Caco-2 (cell line): ENCODE results near the gene SOBP. TPM values are rescaled to one million over a fixed set of nuclear protein-coding genes. Genes with fewer than 3 reads are reported as not detected.

Source experiments
- BruUV-seq: library from RNA; stranded (reverse); fragments of 400-500 nt; replicated peaks from 2 replicates; lab custom pipeline; 2021; lab: Mats Ljungman, UMichigan
- CTCF ChIA-PET: fragments of 300-600 bp; sonication (Branson Sonifier 250); formaldehyde crosslinking; loops from one replicate; lab custom pipeline; 2022; ENCODE audit warnings: antibody characterized with exemption; lab: Charles Lee
- POLR2A ChIA-PET: fragments of 300-600 bp; sonication (Branson Sonifier 250); formaldehyde crosslinking; loops from one replicate; lab custom pipeline; 2022; ENCODE audit warnings: antibody characterized with exemption; lab: Charles Lee
- DNase-seq, 2 experiments: peaks; one replicate each; pipeline versions ENCODE4 v3.0.0 to v3.0.0-alpha.2; 2020 to 2022
- H3K27me3 ChIP-seq: replicated peaks from 2 replicates; pipeline ENCODE4 v1.6.0; 2011; ENCODE audit warnings: low read length; ENCODE audit not compliant: control insufficient read depth, insufficient read depth
- H3K36me3 ChIP-seq: 2 replicates; pipeline ENCODE4 v1.5.1; 2011; ENCODE audit warnings: low read length; ENCODE audit not compliant: control insufficient read depth, insufficient read depth
- H3K4me1 ChIP-seq: fragments of 250-450 bp; sonication (Bioruptor Pico); 2 replicates; pipeline ENCODE4 v1.5.1; 2020; ENCODE audit warnings: mild to moderate bottlenecking
- H3K4me3 ChIP-seq: 2 replicates; pipeline ENCODE4 v1.5.1; 2011; ENCODE audit warnings: low read depth, mild to moderate bottlenecking, control low read depth, low read length
- H3K9me3 ChIP-seq: fragments of 250-450 bp; sonication (Bioruptor Pico); 2 replicates; pipeline ENCODE4 v1.5.1; 2020; ENCODE audit warnings: mild to moderate bottlenecking, moderate library complexity
- H3K27ac Mint-ChIP-seq: one replicate; pipeline ENCODE4 v1.8.0; 2022; ENCODE audit warnings: mixed read lengths; ENCODE audit not compliant: unreplicated experiment
- H3K27me3 Mint-ChIP-seq: one replicate; pipeline ENCODE4 v1.8.0; 2022; ENCODE audit warnings: mixed read lengths; ENCODE audit not compliant: insufficient read depth, unreplicated experiment
- H3K36me3 Mint-ChIP-seq: one replicate; pipeline ENCODE4 v1.8.0; 2022; ENCODE audit warnings: mild to moderate bottlenecking, mixed read lengths; ENCODE audit not compliant: insufficient read depth, unreplicated experiment
- H3K4me1 Mint-ChIP-seq: one replicate; pipeline ENCODE4 v1.8.0; 2022; ENCODE audit warnings: low read depth, mixed read lengths; ENCODE audit not compliant: unreplicated experiment
- H3K4me3 Mint-ChIP-seq: one replicate; pipeline ENCODE4 v1.8.0; 2022; ENCODE audit warnings: mild to moderate bottlenecking, moderate library complexity, mixed read lengths; ENCODE audit not compliant: unreplicated experiment
- H3K9me3 Mint-ChIP-seq: one replicate; pipeline ENCODE4 v1.8.0; 2022; ENCODE audit warnings: mixed read lengths; ENCODE audit not compliant: unreplicated experiment
- CTCF ChIP-seq, 2 experiments: fragments of 200-600 bp in 1 of 2; IDR thresholded peaks; 1 replicate in 1 of 2; 2 replicates in 1 of 2; pipeline versions ENCODE4 v1.5.1 to v1.8.0; 2011 to 2022; ENCODE audit warnings: antibody characterized with exemption in 1 of 2, control low read depth in 1 of 2, inconsistent platforms in 1 of 2, low read depth in 1 of 2, low read length in 1 of 2, mild to moderate bottlenecking in 1 of 2, moderate library complexity in 1 of 2; ENCODE audit not compliant: insufficient read depth in 1 of 2, severe bottlenecking in 1 of 2, unreplicated experiment in 1 of 2
- intact Hi-C: fragments of 100-400 bp; cut with micrococcal nuclease; formaldehyde crosslinking; loops from one replicate; pipeline ENCODE4 v1.10.0; 2022; ENCODE audit not compliant: unreplicated experiment
- total RNA-seq: library from RNA; stranded (reverse); gene quantifications from 2 replicates; pipeline ENCODE4 v1.2.3, GENCODE V29; 2022

SOBP gene
- total RNA-seq, 1 experiment from 2014 or later: not detected

DNA sequence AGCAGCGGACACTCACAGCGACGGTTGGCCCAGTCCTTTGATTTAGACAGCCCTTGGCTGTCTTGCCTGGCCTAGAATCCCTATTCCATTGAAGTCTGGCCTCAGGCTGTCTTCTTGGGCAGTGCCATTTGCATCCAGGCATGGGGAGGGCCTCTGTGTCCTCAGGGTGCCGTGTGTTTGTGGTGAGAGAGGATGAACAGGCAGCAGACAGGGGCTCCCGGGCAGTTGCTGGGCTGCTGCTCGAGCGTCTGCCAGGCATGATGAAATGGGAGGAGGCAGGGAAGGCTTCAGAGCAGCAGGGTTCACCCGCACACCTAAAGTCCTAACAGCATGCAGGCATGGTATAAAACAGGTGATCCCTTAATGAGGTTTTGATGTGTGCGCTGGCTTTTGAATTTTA is 126.9 kb downstream of the SOBP start:
- Histone ChIP-seq H3K4me3 (no peak overlapping the region), H3K36me3 (no peaks in the 10 kb centered on the region), H3K9me3 (no peaks in the 10 kb centered on the region), H3K4me1 (no peaks in the 10 kb centered on the region), H3K27me3 (no peaks in the 10 kb centered on the region; the same call in 1 of the 2 replicates)
- BruUV-seq: no TSS peak
- CTCF ChIA-PET: no interaction called here
- Mint-ChIP-seq H3K4me3 (no peak overlapping the region), H3K27ac (no peak overlapping the region), H3K9me3 (no peaks in the 10 kb centered on the region), H3K4me1 (no peaks in the 10 kb centered on the region), H3K36me3 (no peaks in the 10 kb centered on the region), H3K27me3 (no peaks in the 10 kb centered on the region)
- no peak for TF ChIP-seq CTCF (IDR thresholded peaks at IDR 0.05; ENCODE audit: insufficient read depth in 1 of 2, low read depth in 1 of 2, low read length in 1 of 2, severe bottlenecking in 1 of 2, unreplicated experiment in 1 of 2)
- POLR2A ChIA-PET: no interaction called here
- DNase-seq: no peak
- intact Hi-C loops: no loop called here

- intact Hi-C loops: no loop called here
- no peaks in the 10 kb centered on the region for H3K36me3 ChIP-seq
- H3K36me3 Mint-ChIP-seq: no peaks in the 10 kb centered on the region
- H3K27ac Mint-ChIP-seq: no peak overlapping the region
- H3K27me3 Mint-ChIP-seq: no peaks in the 10 kb centered on the region
- H3K27me3 ChIP-seq: no peaks in the 10 kb centered on the region; the same call in 1 of the 2 replicates
- POLR2A ChIA-PET: no interaction called here
- no peaks in the 10 kb centered on the region for H3K4me1 ChIP-seq
- no peak for DNase-seq
- H3K4me3 ChIP-seq: no peak overlapping the region
- no peak overlapping the region for H3K4me3 Mint-ChIP-seq
- BruUV-seq: no TSS peak
- no peaks in the 10 kb centered on the region for H3K4me1 Mint-ChIP-seq
- TF ChIP-seq CTCF (IDR thresholded peaks at IDR 0.05; ENCODE audit: insufficient read depth in 1 of 2, low read depth in 1 of 2, low read length in 1 of 2, severe bottlenecking in 1 of 2, unreplicated experiment in 1 of 2): no peak
- no peaks in the 10 kb centered on the region for H3K9me3 ChIP-seq
- H3K9me3 Mint-ChIP-seq: no peaks in the 10 kb centered on the region
- CTCF ChIA-PET: interaction anchor here (0.6 kb wide), 1 partner anchor 157 kb away, joined by 5 read pairs; no protein-coding TSS in a partner anchor
Observed at GRCh38 chr6:107617341-107617932, 127.5 kb downstream of the SOBP start.

- Mint-ChIP-seq H3K36me3 (no peaks in the 10 kb centered on the region), H3K4me3 (no peak overlapping the region)
- intact Hi-C loops: no loop called here
Observed at GRCh38 chr6:107618672-107619071, 128.8 kb downstream of the SOBP start.

More at GRCh38 chr6:107618672-107619071, 128.8 kb downstream of the SOBP start:
- CTCF ChIA-PET: no interaction called here
- no TSS peak for BruUV-seq
- Histone ChIP-seq H3K4me3 (no peak overlapping the region), H3K9me3 (no peaks in the 10 kb centered on the region), H3K36me3 (no peaks in the 10 kb centered on the region), H3K4me1 (no peaks in the 10 kb centered on the region), H3K27me3 (no peaks in the 10 kb centered on the region; the same call in 1 of the 2 replicates)
- POLR2A ChIA-PET: no interaction called here
- H3K27me3 Mint-ChIP-seq: peaks cover 6% of the 10 kb centered on the region
- H3K9me3 Mint-ChIP-seq: no peaks in the 10 kb centered on the region
- H3K4me1 Mint-ChIP-seq: no peaks in the 10 kb centered on the region
- no peak for DNase-seq
- H3K27ac Mint-ChIP-seq: no peak overlapping the region
- no peak for TF ChIP-seq CTCF (IDR thresholded peaks at IDR 0.05; ENCODE audit: insufficient read depth in 1 of 2, low read depth in 1 of 2, low read length in 1 of 2, severe bottlenecking in 1 of 2, unreplicated experiment in 1 of 2)
